ENCODE measurements around the gene SF1.

Gene SF1

GRCh38 chr11:64755681-64756361, 22.5 kb downstream of the SF1 start:
- no peaks in the 10 kb centered on the region for H3K79me2 ChIP-seq
- no peak overlapping the region for H2AFZ ChIP-seq
- H3K27ac ChIP-seq = no peak overlapping the region
- H3K4me1 ChIP-seq = no peaks in the 10 kb centered on the region
- H3K4me2 ChIP-seq (ENCODE audit: low read length) = no peak overlapping the region
- H3K4me3 ChIP-seq (ENCODE audit: low read depth, low read length) = no peak overlapping the region
- no peak for TF ChIP-seq CTCF (IDR thresholded peaks at IDR 0.05)
- H3K9ac ChIP-seq = no peak overlapping the region
- H3K27me3 ChIP-seq (ENCODE audit: control insufficient read depth, insufficient read depth, low read length) = no peaks in the 10 kb centered on the region
- no peaks in the 10 kb centered on the region for H3K36me3 ChIP-seq (ENCODE audit: control insufficient read depth, insufficient read depth, low read length)
- no peaks in the 10 kb centered on the region for H3K9me3 ChIP-seq (ENCODE audit: control insufficient read depth, low read length)

GRCh38 chr11:64754919-64755662, 23.3 kb downstream of the SF1 start:
- no peak overlapping the region for H3K27ac ChIP-seq
- no peak for TF ChIP-seq CTCF (IDR thresholded peaks at IDR 0.05)
- no peak overlapping the region for H3K9ac ChIP-seq
- H2AFZ ChIP-seq = no peak overlapping the region
- no peaks in the 10 kb centered on the region for H3K36me3 ChIP-seq (ENCODE audit: control insufficient read depth, insufficient read depth, low read length)
- no peaks in the 10 kb centered on the region for H3K4me1 ChIP-seq
- H3K4me2 ChIP-seq (ENCODE audit: low read length) = no peak overlapping the region
- H3K79me2 ChIP-seq = no peaks in the 10 kb centered on the region
- no peaks in the 10 kb centered on the region for H3K9me3 ChIP-seq (ENCODE audit: control insufficient read depth, low read length)
- H3K27me3 ChIP-seq (ENCODE audit: control insufficient read depth, insufficient read depth, low read length) = no peaks in the 10 kb centered on the region
- no peak overlapping the region for H3K4me3 ChIP-seq (ENCODE audit: low read depth, low read length)

DNA sequence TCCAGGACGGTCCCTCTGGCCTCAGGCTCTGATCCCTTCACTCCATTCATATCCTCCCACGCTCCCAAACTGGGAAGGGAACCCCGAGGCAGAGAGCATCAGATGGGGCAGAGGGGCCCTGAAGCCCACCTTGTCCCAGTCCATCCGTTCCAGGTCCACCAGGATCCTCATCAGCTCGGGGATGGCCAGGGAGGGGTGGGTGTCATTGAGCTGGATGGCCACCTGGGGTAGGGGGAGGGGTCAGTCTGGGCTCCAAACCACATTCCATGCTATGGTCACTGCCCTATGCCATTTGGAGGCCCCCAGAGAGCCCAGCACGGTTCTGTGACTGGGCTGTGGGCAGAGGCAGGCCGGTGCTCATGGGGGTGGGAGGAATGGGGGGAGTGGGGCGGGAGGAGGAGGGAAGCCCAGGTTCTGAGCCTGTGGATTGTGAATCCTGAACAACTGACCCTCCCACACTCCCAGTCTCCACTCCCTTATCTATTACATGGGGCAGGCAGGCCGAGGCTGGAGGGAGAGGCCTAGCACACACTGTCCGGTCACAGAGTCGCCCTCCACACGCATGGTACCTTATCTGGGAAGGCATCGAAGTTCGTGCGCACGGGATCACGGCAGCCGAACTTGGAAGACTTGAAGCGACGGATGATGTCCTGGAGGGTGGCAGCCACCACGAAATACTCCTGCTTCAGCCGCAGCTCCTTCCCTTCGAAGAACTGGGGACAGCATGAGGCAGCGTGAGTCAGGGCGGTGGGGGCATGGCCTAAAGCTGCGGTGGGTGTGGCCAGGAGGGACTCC, 24.0 kb downstream of the SF1 start:
- Histone ChIP-seq H3K9ac (no peak overlapping the region), H3K36me3 (ENCODE audit: control insufficient read depth, insufficient read depth, low read length) (no peaks in the 10 kb centered on the region), H3K27ac (no peak overlapping the region)

DNA sequence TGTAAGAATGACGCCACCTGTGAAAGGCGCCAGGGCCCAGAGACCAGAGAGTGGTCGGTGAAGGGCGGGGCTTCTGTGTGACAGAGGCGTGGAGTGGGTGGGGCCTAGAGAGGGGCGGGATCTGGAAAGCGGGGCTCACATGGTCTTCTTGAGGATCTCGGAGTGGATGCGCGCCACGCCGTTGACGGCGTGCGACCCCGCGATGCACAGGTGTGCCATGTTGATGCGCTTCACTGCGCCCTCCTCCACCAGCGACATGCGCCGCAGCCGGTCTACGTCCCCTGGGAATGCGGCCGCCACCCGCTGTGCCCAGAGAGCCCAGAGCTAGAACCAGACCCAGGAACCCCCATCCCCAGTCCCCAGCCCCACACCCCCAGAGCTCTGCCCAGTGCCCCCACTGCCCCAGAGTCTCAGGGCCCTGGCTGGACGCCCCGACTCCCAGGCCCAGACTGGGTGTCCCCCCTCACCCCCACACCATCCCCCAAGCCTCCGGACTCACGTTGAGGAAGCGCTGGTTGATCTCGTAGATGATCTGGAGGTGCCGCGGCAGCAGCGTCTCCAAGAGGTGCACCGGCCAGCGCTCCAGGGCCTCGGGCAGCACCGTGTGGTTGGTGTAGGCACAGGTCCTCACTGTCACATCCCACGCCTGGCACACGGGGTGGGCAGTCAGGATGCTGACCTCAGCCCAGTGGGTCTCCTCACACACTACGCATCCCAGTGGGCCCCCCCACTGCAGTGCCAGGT, 24.8 kb downstream of the SF1 start:
- H3K79me2 ChIP-seq = no peaks in the 10 kb centered on the region
- H3K4me2 ChIP-seq (ENCODE audit: low read length) = no peak overlapping the region
- TF ChIP-seq CTCF (IDR thresholded peaks at IDR 0.05) = no peak
- H3K4me1 ChIP-seq = no peaks in the 10 kb centered on the region
- no peak overlapping the region for H2AFZ ChIP-seq
- H3K27ac ChIP-seq = no peak overlapping the region
- no peaks in the 10 kb centered on the region for H3K9me3 ChIP-seq (ENCODE audit: control insufficient read depth, low read length)
- no peak overlapping the region for H3K9ac ChIP-seq
- H3K36me3 ChIP-seq (ENCODE audit: control insufficient read depth, insufficient read depth, low read length) = no peaks in the 10 kb centered on the region
- no peak overlapping the region for H3K4me3 ChIP-seq (ENCODE audit: low read depth, low read length)
- no peaks in the 10 kb centered on the region for H3K27me3 ChIP-seq (ENCODE audit: control insufficient read depth, insufficient read depth, low read length)

More for the DNA sequence above, 24.0 kb downstream of the SF1 start:
- Histone ChIP-seq H3K4me1 (no peaks in the 10 kb centered on the region), H3K9me3 (ENCODE audit: control insufficient read depth, low read length) (no peaks in the 10 kb centered on the region), H3K79me2 (no peaks in the 10 kb centered on the region), H3K4me2 (ENCODE audit: low read length) (no peak overlapping the region), H3K4me3 (ENCODE audit: low read depth, low read length) (no peak overlapping the region), H3K27me3 (ENCODE audit: control insufficient read depth, insufficient read depth, low read length) (no peaks in the 10 kb centered on the region), H2AFZ (no peak overlapping the region)
- no peak for TF ChIP-seq CTCF (IDR thresholded peaks at IDR 0.05)
